MV-4-11 (cell line): ENCODE results near the gene MED4.

ENCODE experiments used
- DNase-seq: peaks from one replicate; lab custom pipeline; 2025; lab: John Stamatoyannopoulos, UW

Gene MED4

GRCh38 chr13:48037346-48038173 is 57.3 kb downstream of the MED4 start, which contains the start of gene NUDT15:
Gene NUDT15, plus strand, starts transcription at chr13:48037726. Its CDS starts 21 bp downstream, at chr13:48037747.
- DNase-seq, result peak; percentile 95

- DNase-seq, result no peak
Observed at GRCh38 chr13:48029859-48030258, 65.0 kb downstream of the MED4 start.

- DNase-seq, result no peak
Observed at GRCh38 chr13:48028066-48028465, 66.8 kb downstream of the MED4 start.
